Measurements from ENCODE around the gene MEPCE.
A peak's percentile ranks its signal among the peaks of the same experiment; 100 is the strongest.
"Not testable (repeated sequence)": the region's sequence is repeated elsewhere in the genome, so short reads cannot be mapped to it uniquely, and the experiment has no call there.

Gene MEPCE

DNA sequence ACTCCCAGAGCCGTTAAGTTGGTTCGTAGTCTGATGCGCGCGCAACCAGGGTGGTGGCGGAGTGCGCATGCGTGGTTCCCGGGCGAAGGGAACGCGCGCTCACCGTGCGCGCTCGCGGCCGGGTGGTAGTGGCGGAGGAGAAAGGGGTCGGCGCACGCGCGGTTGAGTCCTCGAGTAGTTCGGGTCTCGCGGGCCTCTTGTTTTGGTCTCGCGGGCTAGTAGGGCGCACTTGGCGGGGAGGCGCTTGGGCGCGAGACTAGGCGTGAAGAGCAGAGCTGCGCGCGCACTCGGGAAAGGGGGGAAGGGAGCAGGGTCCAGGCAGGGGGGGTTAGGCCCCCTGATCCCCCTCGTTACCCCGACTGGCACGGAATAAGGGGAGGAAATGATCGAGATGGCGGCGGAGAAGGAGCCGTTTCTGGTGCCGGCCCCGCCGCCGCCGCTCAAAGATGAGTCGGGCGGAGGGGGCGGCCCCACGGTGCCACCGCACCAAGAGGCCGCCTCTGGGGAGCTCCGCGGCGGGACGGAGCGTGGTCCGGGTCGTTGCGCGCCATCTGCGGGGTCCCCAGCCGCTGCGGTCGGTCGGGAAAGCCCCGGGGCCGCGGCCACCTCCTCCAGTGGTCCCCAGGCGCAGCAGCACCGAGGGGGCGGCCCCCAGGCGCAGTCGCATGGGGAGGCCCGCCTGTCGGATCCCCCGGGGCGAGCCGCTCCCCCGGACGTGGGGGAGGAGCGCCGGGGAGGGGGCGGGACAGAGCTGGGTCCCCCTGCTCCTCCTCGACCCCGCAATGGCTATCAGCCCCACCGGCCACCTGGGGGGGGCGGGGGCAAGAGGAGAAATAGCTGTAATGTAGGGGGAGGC lies at the start of gene MEPCE:
MEPCE (plus strand) TSS at position 195 of the 856 bp plus-strand sequence; CDS start at position 383, 188 bp downstream.
- peak within 1 kb of the TSS; percentile 99 for H3K27ac ChIP-seq
- TF ChIP-seq, protein P1, sequence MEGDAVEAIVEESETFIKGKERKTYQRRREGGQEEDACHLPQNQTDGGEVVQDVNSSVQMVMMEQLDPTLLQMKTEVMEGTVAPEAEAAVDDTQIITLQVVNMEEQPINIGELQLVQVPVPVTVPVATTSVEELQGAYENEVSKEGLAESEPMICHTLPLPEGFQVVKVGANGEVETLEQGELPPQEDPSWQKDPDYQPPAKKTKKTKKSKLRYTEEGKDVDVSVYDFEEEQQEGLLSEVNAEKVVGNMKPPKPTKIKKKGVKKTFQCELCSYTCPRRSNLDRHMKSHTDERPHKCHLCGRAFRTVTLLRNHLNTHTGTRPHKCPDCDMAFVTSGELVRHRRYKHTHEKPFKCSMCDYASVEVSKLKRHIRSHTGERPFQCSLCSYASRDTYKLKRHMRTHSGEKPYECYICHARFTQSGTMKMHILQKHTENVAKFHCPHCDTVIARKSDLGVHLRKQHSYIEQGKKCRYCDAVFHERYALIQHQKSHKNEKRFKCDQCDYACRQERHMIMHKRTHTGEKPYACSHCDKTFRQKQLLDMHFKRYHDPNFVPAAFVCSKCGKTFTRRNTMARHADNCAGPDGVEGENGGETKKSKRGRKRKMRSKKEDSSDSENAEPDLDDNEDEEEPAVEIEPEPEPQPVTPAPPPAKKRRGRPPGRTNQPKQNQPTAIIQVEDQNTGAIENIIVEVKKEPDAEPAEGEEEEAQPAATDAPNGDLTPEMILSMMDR (conservative IDR thresholded peaks at IDR 0.05): no peak
- TF ChIP-seq ZFX (IDR thresholded peaks at IDR 0.05): peak; percentile 67

DNA sequence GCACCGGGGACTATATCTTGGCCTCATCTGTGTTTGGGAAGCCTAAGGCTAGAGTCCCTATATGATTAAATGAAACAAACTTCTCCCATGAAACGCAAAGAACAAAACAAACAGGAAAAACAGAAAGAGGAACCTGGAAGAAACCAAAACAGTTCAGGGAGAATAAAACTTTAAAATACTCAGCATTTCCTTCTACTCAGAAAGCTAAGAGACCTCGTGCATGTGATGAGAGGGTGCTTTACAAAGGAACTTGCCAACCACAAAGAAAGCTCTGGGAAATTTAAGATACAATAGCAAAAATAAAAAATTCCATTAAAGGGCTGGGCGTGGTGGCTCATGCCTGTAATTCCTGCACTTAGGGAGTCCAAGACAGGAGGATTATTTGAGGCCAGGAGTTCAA lies 49.4 kb upstream of the MEPCE start:
- TF ChIP-seq, protein P1 (conservative IDR thresholded peaks at IDR 0.05): no peak
- no peak for TF ChIP-seq ZFX (IDR thresholded peaks at IDR 0.05)
- H3K27ac ChIP-seq: no peak overlapping the region

DNA sequence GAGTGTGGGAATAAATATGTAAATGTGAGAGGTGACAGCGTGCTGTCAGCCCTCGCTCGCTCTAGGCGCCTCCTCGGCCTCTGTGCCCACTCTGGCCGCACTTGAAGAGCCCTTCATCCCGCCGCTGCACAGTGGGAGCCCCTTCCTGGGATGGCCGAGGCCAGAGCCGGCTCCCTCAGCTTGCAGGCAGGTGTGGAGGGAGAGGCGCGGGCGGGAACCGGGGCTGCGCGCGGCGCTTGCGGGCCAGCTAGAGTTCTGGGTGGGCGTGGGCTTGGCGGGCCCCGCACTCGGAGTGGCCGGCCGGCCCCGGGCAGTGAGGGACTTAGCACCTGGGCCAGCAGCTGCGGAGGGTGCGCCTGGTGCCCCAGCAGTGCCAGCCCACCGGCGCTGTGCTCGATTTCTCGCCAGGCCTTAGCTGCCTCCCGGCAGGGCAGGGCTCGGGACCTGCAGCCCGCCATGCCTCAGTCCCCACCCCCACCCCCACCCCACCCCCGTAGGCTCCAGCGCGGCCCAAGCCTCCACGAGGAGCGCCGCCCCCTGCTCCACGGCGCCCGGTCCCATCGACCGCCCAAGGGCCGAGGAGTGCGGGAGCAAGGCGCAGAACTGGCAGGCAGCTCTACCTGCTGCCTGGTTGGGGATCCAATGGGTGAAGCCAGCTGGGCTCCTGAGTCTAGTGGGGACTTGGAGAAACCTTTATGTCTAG lies 47.9 kb upstream of the MEPCE start:
- H3K27ac ChIP-seq: not testable (repeated sequence)

DNA sequence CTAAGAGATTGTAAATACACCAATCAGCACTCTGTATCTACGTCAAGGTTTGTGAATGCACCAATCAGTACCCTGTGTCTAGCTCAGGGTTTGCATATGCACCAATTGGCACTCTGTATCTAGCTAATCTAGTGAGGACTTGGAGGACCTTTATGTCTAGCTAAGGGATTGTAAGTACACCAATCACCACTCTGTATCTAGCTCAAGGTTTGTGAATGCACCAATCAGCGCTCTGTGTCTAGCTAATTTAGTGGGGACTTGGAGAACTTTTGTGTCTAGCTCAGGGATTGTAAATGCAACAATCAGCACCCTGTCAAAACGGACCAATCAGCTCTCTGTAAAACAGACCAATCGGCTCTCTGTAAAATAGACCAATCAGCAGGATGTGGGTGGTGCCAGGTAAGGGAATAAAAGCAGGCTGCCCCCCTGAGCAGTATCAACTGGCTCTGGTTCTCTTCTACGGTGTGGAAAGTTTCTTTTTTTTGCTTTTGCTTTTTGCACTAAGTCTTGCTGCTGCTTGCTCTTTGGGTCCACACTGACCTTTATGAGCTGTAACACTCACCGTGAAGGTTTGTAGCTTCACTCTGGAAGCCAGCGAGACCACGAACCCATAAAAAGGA lies 47.3 kb upstream of the MEPCE start:
- not testable (repeated sequence) for H3K27ac ChIP-seq

DNA sequence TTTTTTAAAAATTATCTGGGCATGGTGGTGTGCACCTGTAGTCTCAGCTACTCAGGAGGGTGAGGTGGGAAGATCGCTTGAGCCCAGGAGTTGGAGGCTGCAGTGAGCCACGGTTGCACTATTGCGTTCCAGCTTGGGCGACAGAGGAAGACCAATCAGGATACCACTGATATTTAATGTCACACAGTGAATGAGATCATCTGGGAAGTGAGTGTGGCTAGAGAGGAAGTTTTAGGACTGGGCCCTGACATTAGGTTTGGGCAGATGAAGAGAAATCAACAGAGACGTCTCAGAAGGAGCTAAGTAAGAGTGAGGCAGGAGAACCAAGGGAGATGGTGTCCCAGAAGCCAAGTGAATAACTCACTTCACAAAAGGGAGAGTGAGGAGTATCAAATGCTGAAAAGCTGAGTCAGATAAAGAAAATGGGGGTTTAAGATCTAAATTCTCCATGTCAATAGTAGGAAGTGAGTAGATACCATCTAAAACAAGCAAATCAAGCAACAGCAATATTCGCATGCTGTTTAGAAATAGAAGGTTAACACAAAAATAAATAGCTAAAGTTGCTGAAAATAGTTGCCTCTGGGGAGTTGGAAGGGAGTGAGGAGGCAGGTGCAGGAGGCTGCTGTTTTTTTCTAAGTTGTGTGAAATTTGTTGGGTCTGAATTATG lies 44.9 kb upstream of the MEPCE start:
- TF ChIP-seq, protein P1 (conservative IDR thresholded peaks at IDR 0.05): no peak
- no peak for TF ChIP-seq ZFX (IDR thresholded peaks at IDR 0.05)
- no peak overlapping the region for H3K27ac ChIP-seq

GRCh38 chr7:100386940-100387339 lies 42.7 kb upstream of the MEPCE start:
- no peak overlapping the region for H3K27ac ChIP-seq
- no peak for TF ChIP-seq ZFX (IDR thresholded peaks at IDR 0.05)
- TF ChIP-seq, protein P1 (conservative IDR thresholded peaks at IDR 0.05): no peak

GRCh38 chr7:100387695-100388094 lies 41.9 kb upstream of the MEPCE start:
- no peak overlapping the region for H3K27ac ChIP-seq
- TF ChIP-seq, protein P1 (conservative IDR thresholded peaks at IDR 0.05): no peak
- TF ChIP-seq ZFX (IDR thresholded peaks at IDR 0.05): no peak
